ENCODE results near the gene ERN2. TPM values are rescaled to one million over a fixed set of nuclear protein-coding genes. Genes with fewer than 3 reads are reported as not detected.

Gene ERN2
- total and polyA plus RNA-seq, 2 of the 13 experiments (the other 11 are each of a cell fraction or from before 2014, with no cell fraction given) = 2.2 to 3.5 TPM

- TF ChIP-seq, protein P1, sequence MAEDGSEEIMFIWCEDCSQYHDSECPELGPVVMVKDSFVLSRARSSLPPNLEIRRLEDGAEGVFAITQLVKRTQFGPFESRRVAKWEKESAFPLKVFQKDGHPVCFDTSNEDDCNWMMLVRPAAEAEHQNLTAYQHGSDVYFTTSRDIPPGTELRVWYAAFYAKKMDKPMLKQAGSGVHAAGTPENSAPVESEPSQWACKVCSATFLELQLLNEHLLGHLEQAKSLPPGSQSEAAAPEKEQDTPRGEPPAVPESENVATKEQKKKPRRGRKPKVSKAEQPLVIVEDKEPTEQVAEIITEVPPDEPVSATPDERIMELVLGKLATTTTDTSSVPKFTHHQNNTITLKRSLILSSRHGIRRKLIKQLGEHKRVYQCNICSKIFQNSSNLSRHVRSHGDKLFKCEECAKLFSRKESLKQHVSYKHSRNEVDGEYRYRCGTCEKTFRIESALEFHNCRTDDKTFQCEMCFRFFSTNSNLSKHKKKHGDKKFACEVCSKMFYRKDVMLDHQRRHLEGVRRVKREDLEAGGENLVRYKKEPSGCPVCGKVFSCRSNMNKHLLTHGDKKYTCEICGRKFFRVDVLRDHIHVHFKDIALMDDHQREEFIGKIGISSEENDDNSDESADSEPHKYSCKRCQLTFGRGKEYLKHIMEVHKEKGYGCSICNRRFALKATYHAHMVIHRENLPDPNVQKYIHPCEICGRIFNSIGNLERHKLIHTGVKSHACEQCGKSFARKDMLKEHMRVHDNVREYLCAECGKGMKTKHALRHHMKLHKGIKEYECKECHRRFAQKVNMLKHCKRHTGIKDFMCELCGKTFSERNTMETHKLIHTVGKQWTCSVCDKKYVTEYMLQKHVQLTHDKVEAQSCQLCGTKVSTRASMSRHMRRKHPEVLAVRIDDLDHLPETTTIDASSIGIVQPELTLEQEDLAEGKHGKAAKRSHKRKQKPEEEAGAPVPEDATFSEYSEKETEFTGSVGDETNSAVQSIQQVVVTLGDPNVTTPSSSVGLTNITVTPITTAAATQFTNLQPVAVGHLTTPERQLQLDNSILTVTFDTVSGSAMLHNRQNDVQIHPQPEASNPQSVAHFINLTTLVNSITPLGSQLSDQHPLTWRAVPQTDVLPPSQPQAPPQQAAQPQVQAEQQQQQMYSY (CRISPR knock-in tag; IDR thresholded peaks at IDR 0.05) = peak; percentile 64; the same call in 1 of the 2 replicates
- TF ChIP-seq TP53 (CRISPR knock-in tag; conservative IDR thresholded peaks at IDR 0.05) = peak; percentile 44; the same call in 1 of the 2 replicates
- TF ChIP-seq STAT5B (CRISPR knock-in tag; IDR thresholded peaks at IDR 0.05) = 0 out of 2 replicates have a peak, but pooled peaks have one; percentile 71
- TF ChIP-seq, protein P2, sequence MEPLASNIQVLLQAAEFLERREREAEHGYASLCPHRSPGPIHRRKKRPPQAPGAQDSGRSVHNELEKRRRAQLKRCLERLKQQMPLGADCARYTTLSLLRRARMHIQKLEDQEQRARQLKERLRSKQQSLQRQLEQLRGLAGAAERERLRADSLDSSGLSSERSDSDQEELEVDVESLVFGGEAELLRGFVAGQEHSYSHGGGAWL (CRISPR knock-in tag; IDR thresholded peaks at IDR 0.05) = peak; percentile 84
- TF ChIP-seq ZNF614 (CRISPR knock-in tag; IDR thresholded peaks at IDR 0.05; ENCODE audit: borderline replicate concordance) = peak; percentile 82; the same call in 1 of the 2 replicates
- TF ChIP-seq, protein P3, sequence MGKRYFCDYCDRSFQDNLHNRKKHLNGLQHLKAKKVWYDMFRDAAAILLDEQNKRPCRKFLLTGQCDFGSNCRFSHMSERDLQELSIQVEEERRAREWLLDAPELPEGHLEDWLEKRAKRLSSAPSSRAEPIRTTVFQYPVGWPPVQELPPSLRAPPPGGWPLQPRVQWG (CRISPR knock-in tag; IDR thresholded peaks at IDR 0.05; ENCODE audit: borderline replicate concordance, low read depth) = no peak
- no peak for TF ChIP-seq ZBTB1 (CRISPR knock-in tag; IDR thresholded peaks at IDR 0.05; ENCODE audit: borderline replicate concordance)
- no peak for TF ChIP-seq HMGA1 (CRISPR knock-in tag; conservative IDR thresholded peaks at IDR 0.05)
- TF ChIP-seq NPAS2 (CRISPR knock-in tag; IDR thresholded peaks at IDR 0.05; ENCODE audit: borderline replicate concordance) = no peak
- peak; percentile 53; the same call in 1 of the 2 replicates for TF ChIP-seq ZBTB7B (CRISPR knock-in tag; IDR thresholded peaks at IDR 0.05)
- peak; percentile 91 for TF ChIP-seq ZNF205 (CRISPR knock-in tag; IDR thresholded peaks at IDR 0.05)
- peak; percentile 64; the same call in 1 of the 2 replicates for TF ChIP-seq DZIP1 (CRISPR knock-in tag; IDR thresholded peaks at IDR 0.05)
- peak; percentile 60; the same call in 1 of the 2 replicates for TF ChIP-seq ZNF256 (CRISPR knock-in tag; conservative IDR thresholded peaks at IDR 0.05)
- TF ChIP-seq MTA1 (CRISPR knock-in tag; IDR thresholded peaks at IDR 0.05; ENCODE audit: borderline replicate concordance) = peak; percentile 67; the same call in 1 of the 2 replicates
- no peak; the same call in 1 of the 2 replicates for TF ChIP-seq ZNF138 (CRISPR knock-in tag; IDR thresholded peaks at IDR 0.05; ENCODE audit: low read depth)
- TF ChIP-seq ZNF354B (CRISPR knock-in tag; IDR thresholded peaks at IDR 0.05) = peak; percentile 100
- peak; percentile 42; the same call in 1 of the 2 replicates for TF ChIP-seq ZNF746 (CRISPR knock-in tag; IDR thresholded peaks at IDR 0.05)
- TF ChIP-seq NFATC3 (CRISPR knock-in tag; IDR thresholded peaks at IDR 0.05) = peak; percentile 50; the same call in 1 of the 2 replicates
- TF ChIP-seq ZNF282 (IDR thresholded peaks at IDR 0.05; ENCODE audit: partially characterized antibody) = no peak
- peak; percentile 99 for TF ChIP-seq YEATS4 (CRISPR knock-in tag; IDR thresholded peaks at IDR 0.05; ENCODE audit: borderline replicate concordance)
- peak; percentile 53; the same call in 1 of the 2 replicates for TF ChIP-seq ZNF768 (CRISPR knock-in tag; IDR thresholded peaks at IDR 0.05)
- peak; percentile 100 for TF ChIP-seq ZNF878 (CRISPR knock-in tag; IDR thresholded peaks at IDR 0.05)
Measured at GRCh38 chr16:23678430-23679273, 34.4 kb downstream of the ERN2 start, which contains the start of gene PLK1 (continued).

Data from HepG2 (cell line).